ENCODE results near the gene KCNH3. TPM values are rescaled to one million over a fixed set of nuclear protein-coding genes. Genes with fewer than 3 reads are reported as not detected.

The KCNH3 gene, protein sequence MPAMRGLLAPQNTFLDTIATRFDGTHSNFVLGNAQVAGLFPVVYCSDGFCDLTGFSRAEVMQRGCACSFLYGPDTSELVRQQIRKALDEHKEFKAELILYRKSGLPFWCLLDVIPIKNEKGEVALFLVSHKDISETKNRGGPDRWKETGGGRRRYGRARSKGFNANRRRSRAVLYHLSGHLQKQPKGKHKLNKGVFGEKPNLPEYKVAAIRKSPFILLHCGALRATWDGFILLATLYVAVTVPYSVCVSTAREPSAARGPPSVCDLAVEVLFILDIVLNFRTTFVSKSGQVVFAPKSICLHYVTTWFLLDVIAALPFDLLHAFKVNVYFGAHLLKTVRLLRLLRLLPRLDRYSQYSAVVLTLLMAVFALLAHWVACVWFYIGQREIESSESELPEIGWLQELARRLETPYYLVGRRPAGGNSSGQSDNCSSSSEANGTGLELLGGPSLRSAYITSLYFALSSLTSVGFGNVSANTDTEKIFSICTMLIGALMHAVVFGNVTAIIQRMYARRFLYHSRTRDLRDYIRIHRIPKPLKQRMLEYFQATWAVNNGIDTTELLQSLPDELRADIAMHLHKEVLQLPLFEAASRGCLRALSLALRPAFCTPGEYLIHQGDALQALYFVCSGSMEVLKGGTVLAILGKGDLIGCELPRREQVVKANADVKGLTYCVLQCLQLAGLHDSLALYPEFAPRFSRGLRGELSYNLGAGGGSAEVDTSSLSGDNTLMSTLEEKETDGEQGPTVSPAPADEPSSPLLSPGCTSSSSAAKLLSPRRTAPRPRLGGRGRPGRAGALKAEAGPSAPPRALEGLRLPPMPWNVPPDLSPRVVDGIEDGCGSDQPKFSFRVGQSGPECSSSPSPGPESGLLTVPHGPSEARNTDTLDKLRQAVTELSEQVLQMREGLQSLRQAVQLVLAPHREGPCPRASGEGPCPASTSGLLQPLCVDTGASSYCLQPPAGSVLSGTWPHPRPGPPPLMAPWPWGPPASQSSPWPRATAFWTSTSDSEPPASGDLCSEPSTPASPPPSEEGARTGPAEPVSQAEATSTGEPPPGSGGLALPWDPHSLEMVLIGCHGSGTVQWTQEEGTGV
- total RNA-seq = under 0.01 TPM in 2 replicates

- no peak for FAIRE-seq
- TF ChIP-seq, protein P1, sequence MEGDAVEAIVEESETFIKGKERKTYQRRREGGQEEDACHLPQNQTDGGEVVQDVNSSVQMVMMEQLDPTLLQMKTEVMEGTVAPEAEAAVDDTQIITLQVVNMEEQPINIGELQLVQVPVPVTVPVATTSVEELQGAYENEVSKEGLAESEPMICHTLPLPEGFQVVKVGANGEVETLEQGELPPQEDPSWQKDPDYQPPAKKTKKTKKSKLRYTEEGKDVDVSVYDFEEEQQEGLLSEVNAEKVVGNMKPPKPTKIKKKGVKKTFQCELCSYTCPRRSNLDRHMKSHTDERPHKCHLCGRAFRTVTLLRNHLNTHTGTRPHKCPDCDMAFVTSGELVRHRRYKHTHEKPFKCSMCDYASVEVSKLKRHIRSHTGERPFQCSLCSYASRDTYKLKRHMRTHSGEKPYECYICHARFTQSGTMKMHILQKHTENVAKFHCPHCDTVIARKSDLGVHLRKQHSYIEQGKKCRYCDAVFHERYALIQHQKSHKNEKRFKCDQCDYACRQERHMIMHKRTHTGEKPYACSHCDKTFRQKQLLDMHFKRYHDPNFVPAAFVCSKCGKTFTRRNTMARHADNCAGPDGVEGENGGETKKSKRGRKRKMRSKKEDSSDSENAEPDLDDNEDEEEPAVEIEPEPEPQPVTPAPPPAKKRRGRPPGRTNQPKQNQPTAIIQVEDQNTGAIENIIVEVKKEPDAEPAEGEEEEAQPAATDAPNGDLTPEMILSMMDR (IDR thresholded peaks at IDR 0.05; ENCODE audit: insufficient read depth, low read length, severe bottlenecking) = no peak
- Histone ChIP-seq H3K36me3 (ENCODE audit: control insufficient read depth, insufficient read depth, low read length) (no peaks in the 10 kb centered on the region), H3K27me3 (ENCODE audit: control insufficient read depth, insufficient read depth, low read length) (peaks cover 16% of the 10 kb centered on the region), H3K4me3 (ENCODE audit: low read depth, low read length) (peak within 1 kb of the TSS; percentile 36)
- peak; percentile 34 for DNase-seq (ENCODE audit: low read depth)
These were observed at the start of gene KCNH3 for GRCh38 chr12:49538510-49539403. Gene KCNH3 (plus strand): TSS chr12:49539030. CDS start chr12:49539417, 387 bp downstream.

DNA sequence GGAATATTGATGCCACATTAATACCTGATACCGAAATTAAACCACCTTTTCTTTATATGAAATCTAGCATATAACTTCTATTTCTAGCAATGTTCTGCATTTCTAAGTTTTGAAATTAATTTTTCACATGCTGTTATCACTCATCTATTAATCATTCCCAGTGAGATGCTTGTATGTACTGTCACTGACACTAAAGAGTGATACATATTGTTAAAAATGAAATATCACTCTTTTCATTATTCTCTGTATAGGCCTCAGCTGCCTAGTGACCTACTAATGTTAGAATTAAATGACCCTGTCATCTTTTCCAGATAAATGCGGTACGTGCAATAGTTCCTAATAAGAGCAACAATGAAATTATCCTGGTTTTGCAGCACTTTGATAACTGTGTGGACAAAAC lies 49.7 kb upstream of the KCNH3 start:
- FAIRE-seq = no peak
- DNase-seq (ENCODE audit: low read depth) = no peak
- no peaks in the 10 kb centered on the region for H3K27me3 ChIP-seq (ENCODE audit: control insufficient read depth, insufficient read depth, low read length)
- no peak overlapping the region for H3K4me3 ChIP-seq (ENCODE audit: low read depth, low read length)
- TF ChIP-seq, protein P1 (IDR thresholded peaks at IDR 0.05; ENCODE audit: insufficient read depth, low read length, severe bottlenecking) = no peak
- no peaks in the 10 kb centered on the region for H3K36me3 ChIP-seq (ENCODE audit: control insufficient read depth, insufficient read depth, low read length)

DNA sequence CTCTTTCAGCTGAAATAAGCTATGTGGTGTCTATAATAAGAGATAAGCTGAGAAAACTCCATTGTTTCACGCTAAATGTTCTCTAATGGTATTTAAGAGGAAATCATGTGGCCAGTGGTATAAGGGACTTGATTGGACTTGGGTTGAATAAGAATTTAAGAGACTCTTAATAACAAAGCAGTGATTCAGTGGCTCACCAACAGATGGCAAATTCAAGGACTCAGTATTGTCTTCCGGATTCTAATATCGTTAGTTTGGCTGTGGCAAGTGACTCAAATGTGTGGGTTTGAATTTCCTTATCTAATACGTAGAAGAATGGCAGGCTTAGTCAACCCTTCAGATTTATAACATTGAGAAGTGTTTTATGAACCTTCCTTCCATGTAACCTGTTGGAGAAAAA lies 49.1 kb upstream of the KCNH3 start:
- Histone ChIP-seq H3K36me3 (ENCODE audit: control insufficient read depth, insufficient read depth, low read length) (peaks cover 1% of the 10 kb centered on the region), H3K27me3 (ENCODE audit: control insufficient read depth, insufficient read depth, low read length) (no peaks in the 10 kb centered on the region), H3K4me3 (ENCODE audit: low read depth, low read length) (no peak overlapping the region)
- FAIRE-seq (no peak), DNase-seq (ENCODE audit: low read depth) (peak; percentile 97)
- TF ChIP-seq, protein P1 (IDR thresholded peaks at IDR 0.05; ENCODE audit: insufficient read depth, low read length, severe bottlenecking) = peak; percentile 28

DNA sequence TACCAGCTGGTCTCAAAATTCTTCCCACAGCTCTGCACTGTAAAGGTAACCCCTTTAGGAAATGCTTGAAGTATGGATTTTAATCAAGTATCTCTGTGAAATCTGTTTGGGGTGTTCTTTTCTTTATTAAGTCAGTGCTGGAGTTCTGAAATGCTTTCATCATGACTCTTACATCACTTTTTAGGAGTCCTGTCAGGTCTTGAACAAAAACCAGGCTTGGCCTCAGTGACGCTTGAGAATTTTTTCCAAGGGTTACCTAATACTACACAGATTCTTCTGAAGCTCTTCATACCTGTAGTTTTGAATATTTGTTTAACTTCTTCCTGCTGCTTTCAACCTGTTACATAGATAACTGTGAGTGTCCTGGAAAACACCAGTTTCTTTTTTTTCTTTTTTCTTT lies 47.0 kb upstream of the KCNH3 start:
- Histone ChIP-seq H3K27me3 (ENCODE audit: control insufficient read depth, insufficient read depth, low read length) (no peaks in the 10 kb centered on the region), H3K4me3 (ENCODE audit: low read depth, low read length) (no peak overlapping the region), H3K36me3 (ENCODE audit: control insufficient read depth, insufficient read depth, low read length) (peaks cover 1% of the 10 kb centered on the region)
- FAIRE-seq (no peak), DNase-seq (ENCODE audit: low read depth) (peak; percentile 97)
- TF ChIP-seq, protein P1 (IDR thresholded peaks at IDR 0.05; ENCODE audit: insufficient read depth, low read length, severe bottlenecking) = no peak

- Histone ChIP-seq H3K27me3 (ENCODE audit: control insufficient read depth, insufficient read depth, low read length) (no peaks in the 10 kb centered on the region), H3K4me3 (ENCODE audit: low read depth, low read length) (no peak overlapping the region), H3K36me3 (ENCODE audit: control insufficient read depth, insufficient read depth, low read length) (peaks cover 1% of the 10 kb centered on the region)
- DNase-seq (ENCODE audit: low read depth) (no peak), FAIRE-seq (no peak)
- TF ChIP-seq, protein P1 (IDR thresholded peaks at IDR 0.05; ENCODE audit: insufficient read depth, low read length, severe bottlenecking) = no peak
These were observed 44.9 kb upstream of the KCNH3 start for GRCh38 chr12:49493900-49494299.
